ENCODE measurements around the gene ZSCAN5C.

- TF ChIP-seq CTCF (IDR thresholded peaks at IDR 0.05) (no peak), POLR2A (IDR thresholded peaks at IDR 0.05) (no peak)
Measured at GRCh38 chr19:56191711-56192110, 10.4 kb upstream of the ZSCAN5C start.
